ENCODE results near the gene MIF4GD. TPM values are rescaled to one million over a fixed set of nuclear protein-coding genes. Genes with fewer than 3 reads are reported as not detected.

MIF4GD gene
- total RNA-seq, 1 experiment from 2014 or later: 26.1 TPM

GRCh38 chr17:75317671-75318070 is 46.6 kb upstream of the MIF4GD start:
- TF ChIP-seq, protein P1, sequence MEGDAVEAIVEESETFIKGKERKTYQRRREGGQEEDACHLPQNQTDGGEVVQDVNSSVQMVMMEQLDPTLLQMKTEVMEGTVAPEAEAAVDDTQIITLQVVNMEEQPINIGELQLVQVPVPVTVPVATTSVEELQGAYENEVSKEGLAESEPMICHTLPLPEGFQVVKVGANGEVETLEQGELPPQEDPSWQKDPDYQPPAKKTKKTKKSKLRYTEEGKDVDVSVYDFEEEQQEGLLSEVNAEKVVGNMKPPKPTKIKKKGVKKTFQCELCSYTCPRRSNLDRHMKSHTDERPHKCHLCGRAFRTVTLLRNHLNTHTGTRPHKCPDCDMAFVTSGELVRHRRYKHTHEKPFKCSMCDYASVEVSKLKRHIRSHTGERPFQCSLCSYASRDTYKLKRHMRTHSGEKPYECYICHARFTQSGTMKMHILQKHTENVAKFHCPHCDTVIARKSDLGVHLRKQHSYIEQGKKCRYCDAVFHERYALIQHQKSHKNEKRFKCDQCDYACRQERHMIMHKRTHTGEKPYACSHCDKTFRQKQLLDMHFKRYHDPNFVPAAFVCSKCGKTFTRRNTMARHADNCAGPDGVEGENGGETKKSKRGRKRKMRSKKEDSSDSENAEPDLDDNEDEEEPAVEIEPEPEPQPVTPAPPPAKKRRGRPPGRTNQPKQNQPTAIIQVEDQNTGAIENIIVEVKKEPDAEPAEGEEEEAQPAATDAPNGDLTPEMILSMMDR (conservative IDR thresholded peaks at IDR 0.05): peak; percentile 37; the same call in 2 of the 3 replicates
- no peak overlapping the region for H3K23ac ChIP-seq (ENCODE audit: insufficient read length, low read depth, low read length)
- H3K18ac ChIP-seq (ENCODE audit: insufficient read length, low read depth, low read length): no peak overlapping the region
- no peak overlapping the region for H2BK15ac ChIP-seq (ENCODE audit: low read depth, low read length)
- H2BK120ac ChIP-seq (ENCODE audit: low read depth, low read length, poor library complexity, severe bottlenecking): no peak overlapping the region
- no peaks in the 10 kb centered on the region for H3K9me3 ChIP-seq (ENCODE audit: control insufficient read depth, low read depth, low read length)
- H3K79me1 ChIP-seq (ENCODE audit: insufficient read depth, low read depth, low read length, poor library complexity, severe bottlenecking): no peaks in the 10 kb centered on the region
- no peak overlapping the region for H2AK5ac ChIP-seq (ENCODE audit: insufficient read length, low read length)
- no peak overlapping the region for H3K56ac ChIP-seq (ENCODE audit: insufficient read length, low read depth, low read length)
- no peak overlapping the region for H2BK5ac ChIP-seq (ENCODE audit: insufficient read length, low read length)
- no peak overlapping the region for H2BK20ac ChIP-seq (ENCODE audit: low read depth, low read length, poor library complexity, severe bottlenecking)
- H3K4me2 ChIP-seq (ENCODE audit: insufficient read depth, insufficient read length, low read length): no peak overlapping the region
- H2AFZ ChIP-seq (ENCODE audit: low read length): no peak overlapping the region
- Mint-ChIP-seq H3K27ac (peak overlapping the region in 2 of 3 experiments; percentile 3 to 61; a peak in 1 of 7 replicates), H3K36me3 (ENCODE audit: insufficient read depth in 1 of 3, low read depth in 3 of 3) (peaks cover 16 to 31% (median 22%) of the 10 kb centered on the region in 3 experiments; a peak in 6 of 7 replicates), H3K27me3 (ENCODE audit: low read depth) (no peaks in the 10 kb centered on the region), H3K4me1 (peaks cover 11 to 12% of the 10 kb centered on the region in 2 experiments), H3K9me3 (no peaks in the 10 kb centered on the region), H3K4me3 (no peak overlapping the region)
- no peak overlapping the region for H3K4ac ChIP-seq (ENCODE audit: low read depth, low read length)
- no peaks in the 10 kb centered on the region for H3K4me1 ChIP-seq (ENCODE audit: insufficient read depth, low read length)
- H4K20me1 ChIP-seq (ENCODE audit: control insufficient read depth, insufficient read depth, insufficient read length): no peaks in the 10 kb centered on the region
- H3K14ac ChIP-seq (ENCODE audit: insufficient read depth, low read length): no peak overlapping the region; the same call in 1 of the 2 replicates
- H4K91ac ChIP-seq (ENCODE audit: insufficient read length, low read depth, low read length): no peak overlapping the region
- H3K27me3 ChIP-seq (ENCODE audit: insufficient read depth, low read length): no peaks in the 10 kb centered on the region; the same call in 1 of the 2 replicates
- no CpG with 5 or more reads among the region's 11 CpGs for WGBS (ENCODE audit: extremely low coverage, insufficient read length, low lambda C conversion rate)
- H3K9ac ChIP-seq (ENCODE audit: extremely low read depth, insufficient read length, low read length): no peak overlapping the region
- DNase-seq: no peak
- H3T11ph ChIP-seq (ENCODE audit: low read length): no peak overlapping the region
- no peak overlapping the region for H4K5ac ChIP-seq (ENCODE audit: insufficient read length, low read depth, low read length)
- no peak overlapping the region for H2BK12ac ChIP-seq (ENCODE audit: insufficient read length, low read depth, low read length)
- H4K8ac ChIP-seq (replicated peaks; ENCODE audit: insufficient read length, low read depth, low read length): no peak overlapping the region
- no peak overlapping the region for H3K27ac ChIP-seq (ENCODE audit: insufficient read length, low read depth, low read length)
- H3K79me2 ChIP-seq (ENCODE audit: insufficient read depth, low read length): no peaks in the 10 kb centered on the region
- no peaks in the 10 kb centered on the region for H3K23me2 ChIP-seq (ENCODE audit: insufficient read length, low read depth, low read length, poor library complexity, severe bottlenecking)

All from H9 (cell line).